Activated CD8-positive, alpha-beta memory T cell treated with anti-CD3 and anti-CD28 coated beads for 24 hours (primary cell): ENCODE data around the gene ATP8A2.

Experiments
- DNase-seq: peaks from one replicate; pipeline ENCODE4 v3.0.0-alpha.2; 2020

Gene ATP8A2

GRCh38 chr13:25827831-25828465 is 456.2 kb downstream of the ATP8A2 start:
- no peak for DNase-seq

GRCh38 chr13:25833761-25834160 is 462.0 kb downstream of the ATP8A2 start:
- no peak for DNase-seq

- no peak for DNase-seq
Measured at GRCh38 chr13:25836574-25837336, 465.0 kb downstream of the ATP8A2 start.

- DNase-seq: no peak
Measured at GRCh38 chr13:25839371-25839770, 467.6 kb downstream of the ATP8A2 start.

- DNase-seq: no peak
Measured at GRCh38 chr13:25840261-25840660, 468.5 kb downstream of the ATP8A2 start.

- DNase-seq: no peak
Measured at GRCh38 chr13:25840931-25841330, 469.2 kb downstream of the ATP8A2 start.

- DNase-seq: no peak
Measured at GRCh38 chr13:25843692-25844091, 471.9 kb downstream of the ATP8A2 start.

- no peak for DNase-seq
Measured at GRCh38 chr13:25844559-25845434, 473.0 kb downstream of the ATP8A2 start.

- DNase-seq: no peak
Measured at GRCh38 chr13:25846222-25846984, 474.6 kb downstream of the ATP8A2 start.

GRCh38 chr13:25847145-25847544 is 475.4 kb downstream of the ATP8A2 start:
- DNase-seq: no peak

- no peak for DNase-seq
Measured at GRCh38 chr13:25847635-25848626, 476.2 kb downstream of the ATP8A2 start.

- no peak for DNase-seq
Measured at GRCh38 chr13:25848812-25849745, 477.3 kb downstream of the ATP8A2 start.

GRCh38 chr13:25857830-25858229 is 486.1 kb downstream of the ATP8A2 start:
- DNase-seq: no peak

GRCh38 chr13:25859528-25859927 is 487.8 kb downstream of the ATP8A2 start:
- no peak for DNase-seq

- DNase-seq: no peak
Measured at GRCh38 chr13:25860265-25860664, 488.5 kb downstream of the ATP8A2 start.

GRCh38 chr13:25860862-25861261 is 489.1 kb downstream of the ATP8A2 start:
- DNase-seq: no peak

- no peak for DNase-seq
Measured at GRCh38 chr13:25862156-25862555, 490.4 kb downstream of the ATP8A2 start.

- no peak for DNase-seq
Measured at GRCh38 chr13:25864116-25864515, 492.3 kb downstream of the ATP8A2 start.

- no peak for DNase-seq
Measured at GRCh38 chr13:25864936-25865335, 493.2 kb downstream of the ATP8A2 start.

- DNase-seq: no peak
Measured at GRCh38 chr13:25865391-25865790, 493.6 kb downstream of the ATP8A2 start.
